Measurements from ENCODE around the gene EPHB6.

The EPHB6 gene

GRCh38 chr7:142854372-142855113, at the start of gene EPHB6:
Gene EPHB6 (plus strand): TSS chr7:142855076. CDS start chr7:142863228, 8,152 bp downstream.
- DNase-seq (ENCODE audit: low read depth in 1 of 2, low spot score in 1 of 2) = peak in 1 of 2 donors; percentile 37

GRCh38 chr7:142805350-142806021, 49.4 kb upstream of the EPHB6 start:
- no peak for DNase-seq (ENCODE audit: low read depth in 1 of 2, low spot score in 1 of 2)

- DNase-seq (ENCODE audit: low read depth in 1 of 2, low spot score in 1 of 2) = no peak
Observed at GRCh38 chr7:142806022-142806356, 48.9 kb upstream of the EPHB6 start.

- DNase-seq (ENCODE audit: low read depth in 1 of 2, low spot score in 1 of 2) = no peak
Observed at GRCh38 chr7:142806957-142807356, 47.9 kb upstream of the EPHB6 start.

GRCh38 chr7:142807855-142808460, 46.9 kb upstream of the EPHB6 start:
- DNase-seq (ENCODE audit: low read depth in 1 of 2, low spot score in 1 of 2) = no peak

- DNase-seq (ENCODE audit: low read depth in 1 of 2, low spot score in 1 of 2) = no peak
Observed at GRCh38 chr7:142808461-142808801, 46.4 kb upstream of the EPHB6 start.

- DNase-seq (ENCODE audit: low read depth in 1 of 2, low spot score in 1 of 2) = peak; percentile 80 to 88
Observed at GRCh38 chr7:142808802-142809583, 45.9 kb upstream of the EPHB6 start.

GRCh38 chr7:142809671-142810070, 45.2 kb upstream of the EPHB6 start:
- DNase-seq (ENCODE audit: low read depth in 1 of 2, low spot score in 1 of 2) = no peak

- no peak for DNase-seq (ENCODE audit: low read depth in 1 of 2, low spot score in 1 of 2)
Observed at GRCh38 chr7:142811154-142811737, 43.6 kb upstream of the EPHB6 start.

- DNase-seq (ENCODE audit: low read depth in 1 of 2, low spot score in 1 of 2) = no peak
Observed at GRCh38 chr7:142812437-142813215, 42.2 kb upstream of the EPHB6 start.

GRCh38 chr7:142813226-142813625, 41.6 kb upstream of the EPHB6 start:
- no peak for DNase-seq (ENCODE audit: low read depth in 1 of 2, low spot score in 1 of 2)

- DNase-seq (ENCODE audit: low read depth in 1 of 2, low spot score in 1 of 2) = no peak
Observed at GRCh38 chr7:142813699-142814098, 41.2 kb upstream of the EPHB6 start.

GRCh38 chr7:142814451-142814850, 40.4 kb upstream of the EPHB6 start:
- no peak for DNase-seq (ENCODE audit: low read depth in 1 of 2, low spot score in 1 of 2)

GRCh38 chr7:142815134-142815533, 39.7 kb upstream of the EPHB6 start:
- DNase-seq (ENCODE audit: low read depth in 1 of 2, low spot score in 1 of 2) = no peak

- no peak for DNase-seq (ENCODE audit: low read depth in 1 of 2, low spot score in 1 of 2)
Observed at GRCh38 chr7:142817506-142817905, 37.4 kb upstream of the EPHB6 start.

GRCh38 chr7:142819530-142819929, 35.3 kb upstream of the EPHB6 start:
- no peak for DNase-seq (ENCODE audit: low read depth in 1 of 2, low spot score in 1 of 2)

GRCh38 chr7:142822714-142823113, 32.2 kb upstream of the EPHB6 start:
- DNase-seq (ENCODE audit: low read depth in 1 of 2, low spot score in 1 of 2) = no peak

GRCh38 chr7:142827951-142828500, 26.9 kb upstream of the EPHB6 start:
- no peak for DNase-seq (ENCODE audit: low read depth in 1 of 2, low spot score in 1 of 2)

- DNase-seq (ENCODE audit: low read depth in 1 of 2, low spot score in 1 of 2) = no peak
Observed at GRCh38 chr7:142832417-142832816, 22.5 kb upstream of the EPHB6 start.
